GM18520 (cell line): ENCODE results near the gene CEMIP.

Experiments
- ATAC-seq: cut with Tn5 transposase; IDR thresholded peaks from one replicate; pipeline ENCODE4 v1.9.1; 2021; ENCODE audit not compliant: unreplicated experiment

The CEMIP gene

GRCh38 chr15:80778964-80779657, at the start of gene CEMIP:
CEMIP (plus strand) TSS chr15:80779370; CDS start chr15:80873880, 94,510 bp downstream.
- ATAC-seq = no peak

GRCh38 chr15:80730387-80730786, 48.8 kb upstream of the CEMIP start:
- no peak for ATAC-seq

GRCh38 chr15:80730926-80731325, 48.2 kb upstream of the CEMIP start:
- no peak for ATAC-seq

GRCh38 chr15:80732167-80732566, 47.0 kb upstream of the CEMIP start:
- ATAC-seq = no peak

- no peak for ATAC-seq
These were observed 46.4 kb upstream of the CEMIP start for GRCh38 chr15:80732818-80733217.

GRCh38 chr15:80733460-80733859, 45.7 kb upstream of the CEMIP start:
- no peak for ATAC-seq

GRCh38 chr15:80735344-80735743, 43.8 kb upstream of the CEMIP start:
- ATAC-seq = no peak

- no peak for ATAC-seq
These were observed 42.6 kb upstream of the CEMIP start for GRCh38 chr15:80736560-80736959.

GRCh38 chr15:80739919-80740318, 39.3 kb upstream of the CEMIP start:
- no peak for ATAC-seq

- no peak for ATAC-seq
These were observed 37.1 kb upstream of the CEMIP start for GRCh38 chr15:80742081-80742480.

GRCh38 chr15:80743189-80743833, 35.9 kb upstream of the CEMIP start:
- no peak for ATAC-seq

- no peak for ATAC-seq
These were observed 34.8 kb upstream of the CEMIP start for GRCh38 chr15:80744415-80744814.

GRCh38 chr15:80744826-80745225, 34.3 kb upstream of the CEMIP start:
- ATAC-seq = no peak

- ATAC-seq = no peak
These were observed 33.3 kb upstream of the CEMIP start for GRCh38 chr15:80745888-80746287.

- no peak for ATAC-seq
These were observed 31.7 kb upstream of the CEMIP start for GRCh38 chr15:80747317-80748053.

GRCh38 chr15:80749589-80749988, 29.6 kb upstream of the CEMIP start:
- ATAC-seq = no peak

- no peak for ATAC-seq
These were observed 28.6 kb upstream of the CEMIP start for GRCh38 chr15:80750575-80750974.

GRCh38 chr15:80752204-80752603, 27.0 kb upstream of the CEMIP start:
- no peak for ATAC-seq

GRCh38 chr15:80753161-80753560, 26.0 kb upstream of the CEMIP start:
- no peak for ATAC-seq

- no peak for ATAC-seq
These were observed 25.2 kb upstream of the CEMIP start for GRCh38 chr15:80754014-80754413.

GRCh38 chr15:80755885-80756284, 23.3 kb upstream of the CEMIP start:
- no peak for ATAC-seq

GRCh38 chr15:80758130-80758745, 20.9 kb upstream of the CEMIP start:
- ATAC-seq = no peak
